T follicular helper cell (primary cell): Measurements from ENCODE around the gene GABBR2.
"Not testable (repeated sequence)": the region's sequence is repeated elsewhere in the genome, so short reads cannot be mapped to it uniquely, and the experiment has no call there.

Source experiments
- DNase-seq: peaks from one replicate; pipeline ENCODE4 v3.0.0-alpha.2; 2020; ENCODE audit warnings: low read depth

GABBR2 gene

DNA sequence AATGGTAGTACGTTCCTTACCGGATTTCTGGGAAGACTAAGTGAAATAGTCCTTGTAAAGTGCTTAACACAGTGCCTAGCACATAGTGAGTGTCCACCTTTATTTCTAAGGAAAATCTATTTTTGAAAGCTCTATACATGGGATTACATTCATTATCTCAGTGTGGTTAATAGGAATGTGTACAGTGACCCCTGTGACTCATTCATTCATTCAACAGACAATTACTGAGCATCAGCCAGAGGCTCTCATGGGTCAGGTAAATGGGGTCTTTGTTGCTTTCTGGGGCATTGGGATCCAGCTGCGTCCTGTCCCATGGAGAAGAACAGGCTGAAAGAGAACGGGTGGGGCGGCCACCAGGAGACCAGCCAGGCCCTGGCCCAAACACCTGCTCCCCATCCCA lies 227.1 kb downstream of the GABBR2 start:
- DNase-seq, result no peak

DNA sequence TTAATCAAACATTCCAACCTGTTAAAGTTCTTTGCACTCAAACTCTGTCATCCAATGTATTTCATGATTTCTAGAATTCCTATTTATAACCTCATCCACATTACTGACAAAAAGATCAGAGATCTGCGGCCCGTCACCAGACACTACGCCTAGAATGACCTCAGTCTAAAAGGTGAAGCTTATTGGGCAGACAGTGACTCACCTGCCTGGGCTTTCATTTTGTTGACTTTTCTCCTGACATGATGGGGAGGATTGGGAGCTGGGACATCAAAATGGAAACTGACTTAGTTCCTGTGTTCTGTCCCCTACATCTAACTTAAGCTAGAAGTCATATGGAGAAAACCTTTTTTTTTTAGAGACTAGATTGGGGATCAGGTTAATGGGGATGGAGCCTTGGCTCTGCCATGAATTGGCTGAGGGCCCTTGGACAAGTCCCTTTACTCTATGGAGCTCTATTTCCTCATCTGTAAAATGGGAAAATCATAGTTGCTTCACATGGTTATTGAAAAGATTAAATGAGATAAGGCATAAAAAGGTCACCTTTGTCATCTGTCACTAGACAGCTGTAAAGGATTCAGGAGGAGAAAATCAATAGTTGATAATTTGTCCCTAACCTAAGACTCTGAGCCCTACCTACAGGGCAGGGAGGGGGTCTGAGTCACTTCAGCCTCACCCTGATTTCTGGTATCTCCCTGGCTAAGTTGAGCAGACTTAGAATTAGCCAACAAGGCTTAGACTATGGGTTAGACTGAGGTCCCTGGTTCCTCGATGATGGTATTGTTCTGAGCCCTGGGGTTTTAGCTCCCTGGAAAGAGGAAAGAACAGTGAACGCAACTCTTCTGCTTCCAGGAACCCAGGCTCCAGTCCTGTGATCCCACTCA lies 228.5 kb downstream of the GABBR2 start:
- DNase-seq, result no peak

DNA sequence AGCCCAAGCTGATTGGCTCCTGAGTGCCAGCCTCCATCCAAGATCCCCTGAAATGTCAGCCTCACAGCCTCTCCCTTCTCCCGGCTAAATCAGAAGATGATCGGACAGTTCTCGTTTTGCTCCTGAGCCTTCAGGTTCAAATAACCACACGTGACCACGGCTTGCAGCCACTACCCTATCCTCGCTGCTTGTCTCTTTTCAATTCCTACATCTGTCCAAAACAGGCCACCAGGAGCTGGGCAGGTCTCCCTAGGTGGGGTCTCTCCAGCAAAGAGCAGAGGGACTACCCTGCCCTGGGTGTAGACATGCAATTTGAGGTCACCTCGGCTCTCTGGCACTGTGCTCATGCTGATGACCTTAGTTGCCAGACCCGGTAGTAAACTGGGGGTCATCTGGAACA lies 229.3 kb downstream of the GABBR2 start:
- DNase-seq, result no peak

DNA sequence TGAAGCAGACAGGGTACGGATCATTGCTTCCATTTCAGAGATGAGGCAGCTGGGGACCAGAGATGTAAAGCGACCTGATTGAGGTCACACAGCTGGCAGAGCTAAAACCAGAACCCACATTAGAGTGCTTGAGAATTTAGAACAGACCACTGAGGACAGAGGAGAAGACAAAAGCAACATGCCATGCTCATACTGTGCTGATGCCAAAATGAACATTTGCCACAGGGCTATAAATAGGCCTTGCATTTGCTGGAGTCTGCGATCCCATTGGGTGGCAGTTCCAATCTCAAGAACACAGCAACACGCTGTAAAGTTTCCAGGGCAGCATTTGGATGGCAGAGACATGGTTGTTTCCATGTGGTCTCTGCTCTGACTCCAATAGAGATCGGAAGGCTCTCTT lies 230.9 kb downstream of the GABBR2 start:
- no peak for DNase-seq

DNA sequence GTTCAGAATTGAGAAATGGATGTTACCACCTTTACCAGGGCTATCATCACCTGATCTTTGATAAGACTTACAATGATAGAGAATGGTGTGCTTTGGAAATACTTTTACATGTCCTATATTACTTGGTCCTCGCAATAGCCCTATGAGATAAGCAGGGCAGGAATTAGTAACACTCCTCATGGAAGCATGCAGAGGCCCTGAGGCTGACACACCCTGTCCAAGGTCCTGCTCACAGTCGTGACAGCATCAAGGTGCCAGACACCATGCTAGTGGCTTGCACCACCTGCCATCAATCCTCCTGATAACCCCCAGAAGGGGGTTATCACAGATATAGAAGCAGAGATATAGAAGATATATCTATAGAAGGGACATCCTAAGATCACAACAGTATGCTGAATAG lies 236.5 kb downstream of the GABBR2 start:
- no peak for DNase-seq

DNA sequence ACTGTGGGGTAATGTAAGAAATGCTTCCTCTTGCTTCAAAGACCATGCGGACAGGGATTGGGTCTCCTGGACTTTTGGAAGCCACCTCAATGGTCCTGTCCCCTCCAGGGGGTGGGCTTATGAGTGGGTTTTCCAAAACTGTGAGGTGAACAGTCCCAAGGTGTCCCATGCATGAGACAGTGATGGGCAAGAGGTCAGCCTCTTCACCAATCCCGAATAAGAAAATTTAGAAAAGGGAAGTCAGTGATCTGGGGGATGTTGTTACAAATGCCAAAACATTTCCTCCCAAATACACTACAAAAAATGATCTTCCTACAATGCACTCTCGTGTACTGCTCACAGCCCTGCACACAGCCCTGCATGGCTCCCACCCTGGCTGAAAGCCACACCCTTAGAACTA lies 237.6 kb downstream of the GABBR2 start:
- no peak for DNase-seq

DNA sequence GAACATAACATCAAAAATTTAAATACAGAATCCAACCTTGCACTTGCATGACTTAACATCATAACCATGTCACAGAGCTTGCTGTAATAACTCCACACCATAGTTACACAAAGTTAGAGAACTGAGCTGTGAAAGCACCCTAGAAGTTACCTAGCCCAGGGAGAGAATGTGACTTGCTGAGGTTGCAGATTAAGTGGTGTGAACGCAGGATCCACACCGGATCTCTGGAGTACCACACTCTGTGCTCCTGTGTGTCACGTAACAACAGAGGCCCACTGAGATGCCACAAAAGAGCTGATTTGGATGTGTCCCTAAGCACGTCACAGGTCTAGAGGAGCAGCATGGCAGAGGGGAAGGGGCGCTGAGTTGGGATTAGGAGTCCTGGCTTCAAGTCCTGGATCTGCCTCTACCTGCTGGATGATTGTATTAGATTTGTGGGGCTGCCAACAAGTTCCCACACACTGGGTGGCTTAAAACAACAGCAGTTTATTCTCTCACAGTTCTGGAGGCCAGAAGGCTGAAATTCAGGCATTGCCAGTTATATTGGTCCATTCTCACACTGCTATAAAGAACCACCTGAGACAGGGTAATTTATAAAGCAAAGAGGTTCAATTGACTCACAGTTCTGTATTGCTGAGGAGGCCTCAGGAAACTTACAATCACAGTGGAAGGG lies 240.0 kb downstream of the GABBR2 start:
- no peak for DNase-seq

DNA sequence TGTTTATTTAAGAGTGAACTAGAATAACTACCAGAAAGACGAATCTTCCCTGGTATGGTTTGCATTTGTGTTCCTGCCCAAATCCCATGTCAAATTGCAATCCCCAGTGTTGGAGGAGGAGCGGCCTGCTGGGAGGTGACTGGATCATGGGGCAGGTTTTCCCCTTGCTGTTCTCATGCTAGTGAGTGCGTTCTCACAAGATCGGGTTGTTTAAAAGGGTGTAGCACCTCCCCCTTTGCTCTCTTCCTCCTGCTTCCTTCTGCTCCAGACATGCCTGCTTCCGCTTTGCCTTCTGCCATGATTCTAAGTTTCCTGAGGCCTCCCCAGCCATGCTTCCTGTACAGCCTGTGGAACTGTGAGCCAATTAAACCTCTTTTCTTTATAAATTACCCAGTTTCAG lies 242.9 kb downstream of the GABBR2 start:
- no peak for DNase-seq

DNA sequence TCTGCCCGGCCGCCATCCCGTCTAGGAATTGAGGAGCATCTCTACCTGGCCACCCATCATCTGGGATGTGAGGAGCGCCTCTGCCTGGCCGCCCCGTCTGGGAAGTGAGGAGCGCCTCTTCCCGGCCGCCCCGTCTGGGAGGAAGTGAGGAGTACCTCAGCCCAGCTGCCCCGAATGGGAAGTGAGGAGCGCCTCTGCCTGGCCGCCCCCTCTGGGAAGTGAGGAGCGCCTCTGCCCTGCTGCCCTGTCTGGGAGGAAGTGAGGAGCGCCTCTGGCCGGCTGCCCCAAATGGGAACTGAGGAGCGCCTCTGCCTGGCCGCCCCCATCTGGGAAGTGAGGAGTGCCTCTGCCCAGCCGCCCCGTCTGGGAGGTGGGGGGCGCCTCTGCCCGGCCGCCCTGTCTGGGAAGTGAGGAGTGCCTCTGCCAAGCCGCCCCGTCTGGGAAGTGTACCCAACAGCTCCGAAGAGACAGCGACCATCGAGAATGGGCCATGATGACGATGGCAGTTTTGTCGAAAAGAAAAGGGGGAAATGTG lies 244.5 kb downstream of the GABBR2 start:
- DNase-seq, result not testable (repeated sequence)

DNA sequence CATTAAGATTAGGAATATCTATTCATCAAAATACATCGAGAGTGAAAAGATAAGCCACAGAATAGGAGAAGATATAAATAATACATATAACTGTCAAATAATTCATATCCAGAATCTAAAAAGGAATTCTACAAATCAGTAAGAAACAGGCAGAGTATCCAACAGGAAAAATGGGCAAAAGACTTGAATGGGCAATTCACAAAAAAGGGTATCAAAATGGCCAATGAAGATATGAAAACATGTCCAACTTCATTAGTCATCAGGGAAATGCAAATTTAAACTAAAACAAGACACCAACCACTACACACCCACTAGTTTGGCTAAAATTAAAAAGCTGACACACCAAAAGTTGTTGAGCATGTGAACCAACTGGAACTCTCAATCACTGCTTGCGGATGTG lies 246.4 kb downstream of the GABBR2 start:
- no peak for DNase-seq

DNA sequence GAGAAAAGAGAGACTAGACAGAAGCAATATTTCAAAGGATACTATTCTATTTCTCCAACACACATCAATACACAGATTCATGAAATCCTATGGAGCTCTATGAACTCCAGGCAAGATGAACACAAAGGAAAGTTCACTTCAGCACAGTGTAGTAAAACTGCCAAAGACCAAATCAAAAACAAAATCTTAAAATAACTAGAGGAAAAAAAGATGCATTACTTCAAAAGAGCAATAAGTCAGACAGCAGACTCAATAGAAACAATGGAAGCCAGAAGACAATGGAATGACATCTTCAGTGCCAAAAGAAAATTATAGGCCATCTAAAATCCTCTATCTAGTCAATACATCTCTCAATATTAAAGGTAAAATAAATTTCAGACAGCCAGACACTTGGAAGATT lies 248.0 kb downstream of the GABBR2 start:
- DNase-seq, result no peak

DNA sequence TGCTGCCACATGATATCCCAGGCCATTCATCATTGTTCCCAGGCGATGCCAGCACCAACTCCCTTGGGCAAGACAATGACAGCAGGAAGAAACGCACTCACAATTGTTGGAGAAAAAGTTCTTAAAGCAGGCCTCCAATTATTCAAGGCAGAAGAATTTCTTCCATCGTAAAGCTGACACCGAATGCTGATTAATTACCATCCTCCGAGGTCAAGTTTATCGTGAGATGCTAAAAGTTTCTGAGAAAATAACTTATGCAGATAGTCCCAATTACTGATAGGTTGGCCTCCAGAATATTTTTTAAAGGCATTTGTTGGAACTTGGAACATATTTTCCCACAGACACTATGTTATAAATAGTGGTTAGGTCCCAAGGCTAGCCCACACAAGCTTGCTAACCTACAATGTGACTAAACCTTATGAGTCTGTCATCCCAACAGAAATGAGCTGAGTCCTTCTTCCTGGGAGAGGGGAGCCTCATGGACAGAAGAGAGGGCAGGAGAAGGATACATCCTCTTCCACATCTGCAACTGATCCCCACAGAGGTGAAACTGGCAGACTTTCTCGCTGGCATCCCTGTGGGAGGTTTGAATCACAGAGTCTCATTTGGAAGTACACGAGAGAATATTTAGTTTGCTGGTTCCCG lies 250.9 kb downstream of the GABBR2 start:
- no peak for DNase-seq

DNA sequence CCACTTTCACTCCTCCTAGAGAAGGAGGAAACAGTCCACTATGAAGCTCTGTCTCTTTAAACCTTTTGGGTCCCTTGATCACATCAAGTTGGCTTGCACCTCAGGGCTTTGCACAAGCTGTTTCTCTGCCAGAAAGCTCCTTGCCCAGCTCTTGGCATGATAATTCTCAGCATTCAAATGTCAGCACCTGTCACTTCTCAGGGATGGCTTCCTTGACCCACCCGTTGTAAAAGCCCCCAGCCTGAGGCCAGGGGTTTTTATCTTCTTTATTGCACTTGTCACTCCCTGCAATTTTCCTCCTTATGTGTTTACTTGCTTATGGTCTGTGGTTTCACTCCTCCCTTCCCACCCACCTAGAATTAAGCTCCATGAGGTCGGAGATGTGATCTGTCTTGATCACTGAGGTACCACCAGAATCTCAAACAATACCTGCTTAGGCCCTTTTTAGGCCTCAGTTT lies 252.6 kb downstream of the GABBR2 start:
- no peak for DNase-seq

DNA sequence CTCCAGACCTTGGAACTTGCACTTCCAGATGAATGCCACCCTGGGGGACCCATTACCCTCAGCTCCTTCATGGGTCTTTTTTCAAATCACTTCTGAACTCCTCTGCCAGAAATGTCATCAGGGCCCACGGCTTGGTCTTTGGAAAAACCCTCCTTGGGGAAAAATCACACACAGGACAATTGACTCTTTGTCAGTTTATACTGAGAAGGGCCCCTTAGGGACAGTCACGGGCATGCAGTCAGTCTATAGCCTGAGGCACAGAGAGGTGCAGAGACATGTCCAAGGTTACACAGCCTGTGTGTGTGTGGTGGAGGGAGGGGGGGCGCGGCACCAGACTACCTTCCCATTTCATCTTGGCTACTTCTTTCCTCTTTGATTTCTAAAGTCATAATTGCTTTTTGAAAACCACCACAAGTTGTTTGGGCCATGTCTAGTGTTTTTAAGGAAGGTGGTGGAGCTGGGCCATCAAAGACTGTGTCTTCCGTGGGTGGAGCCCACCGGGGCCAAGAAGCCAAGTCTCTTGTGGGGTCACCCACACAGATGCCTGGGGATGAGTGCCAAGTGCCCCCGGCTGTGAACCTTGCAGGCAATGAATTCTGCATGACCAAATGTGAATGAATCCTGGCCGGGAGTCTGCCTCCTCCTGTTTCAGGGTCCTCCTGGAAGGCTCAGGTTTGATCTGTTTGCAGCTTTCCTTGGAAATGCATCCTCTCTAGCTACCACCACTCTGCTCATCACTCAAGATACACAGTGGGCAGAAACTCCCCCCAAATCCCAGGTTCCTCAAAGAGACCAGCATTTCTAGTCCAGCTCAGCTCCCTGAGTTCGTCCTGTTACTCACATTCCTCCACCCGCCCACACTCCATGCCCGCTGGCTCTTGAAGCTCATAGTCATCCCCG lies 253.2 kb downstream of the GABBR2 start:
- no peak for DNase-seq

DNA sequence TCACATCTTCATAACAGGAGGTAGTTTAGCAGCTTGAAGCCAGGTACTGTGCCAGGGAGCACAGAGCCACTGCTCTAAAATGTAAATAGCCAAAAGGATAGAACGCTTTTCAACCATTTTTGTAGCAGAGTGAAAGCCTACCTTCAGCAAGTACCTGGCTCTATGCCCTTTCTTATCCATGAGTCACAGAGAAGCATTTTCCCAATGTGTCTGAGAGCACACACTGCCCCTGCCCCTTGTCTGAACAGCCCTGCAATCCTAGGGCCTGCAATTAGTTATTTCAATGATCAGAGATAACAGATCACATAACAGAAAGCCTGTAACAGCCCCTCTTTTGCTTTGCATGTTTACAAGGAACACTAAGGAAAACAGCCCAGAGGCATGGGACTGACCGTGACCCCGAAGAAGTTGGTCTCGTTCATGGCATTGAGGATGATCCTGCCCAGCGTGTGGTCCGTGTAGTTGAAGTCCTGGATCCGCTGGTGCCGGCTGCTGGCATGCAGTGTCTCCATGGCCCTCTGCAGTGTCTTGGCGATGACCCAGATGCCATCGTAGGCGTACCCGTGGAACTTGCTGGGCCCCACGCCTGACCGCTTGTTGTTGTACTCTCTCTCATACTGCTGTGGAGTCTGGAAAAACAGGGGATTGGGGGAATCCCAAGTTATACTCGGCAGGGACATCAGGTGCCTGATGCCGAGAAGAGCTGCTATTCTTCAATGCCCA lies 255.0 kb downstream of the GABBR2 start:
- no peak for DNase-seq

DNA sequence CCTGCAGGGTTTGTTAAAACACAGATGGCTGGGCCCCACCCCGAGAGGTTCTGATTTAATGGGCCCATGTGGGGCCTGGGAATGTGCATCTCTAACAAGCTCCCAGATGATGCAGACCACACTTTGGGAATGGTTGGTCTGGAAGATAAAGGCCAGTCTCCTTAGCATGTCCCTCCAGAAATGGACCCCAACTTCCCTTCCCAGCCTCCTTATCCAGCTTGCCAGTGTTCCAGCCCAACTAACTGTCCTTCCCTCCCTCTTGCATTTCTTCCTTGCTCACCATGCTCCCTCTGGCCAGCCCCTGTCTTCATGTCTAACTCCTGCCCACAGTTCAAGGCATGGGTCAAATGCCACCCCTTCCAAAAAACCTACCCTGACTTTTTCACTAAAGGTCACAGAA lies 257.2 kb downstream of the GABBR2 start:
- DNase-seq, result no peak

DNA sequence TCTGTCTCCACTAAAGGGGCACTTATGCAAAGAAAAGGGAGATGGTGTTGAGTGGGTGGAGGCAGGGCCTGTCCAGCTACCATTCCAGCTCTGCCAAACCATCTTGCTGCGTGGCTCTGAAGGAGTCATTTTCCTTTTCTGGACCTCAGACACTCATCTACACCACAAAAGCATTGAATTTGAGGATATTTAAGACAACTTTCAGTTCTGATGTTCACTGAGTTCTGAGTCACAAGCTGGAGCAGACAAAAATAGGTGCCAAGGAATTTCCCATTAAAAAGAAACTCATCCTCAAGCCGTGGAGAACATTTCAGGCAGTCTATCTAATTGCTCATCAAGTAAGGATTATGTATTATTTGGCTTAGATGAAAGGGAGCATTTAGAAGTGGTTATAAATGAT lies 258.2 kb downstream of the GABBR2 start:
- DNase-seq, result no peak

DNA sequence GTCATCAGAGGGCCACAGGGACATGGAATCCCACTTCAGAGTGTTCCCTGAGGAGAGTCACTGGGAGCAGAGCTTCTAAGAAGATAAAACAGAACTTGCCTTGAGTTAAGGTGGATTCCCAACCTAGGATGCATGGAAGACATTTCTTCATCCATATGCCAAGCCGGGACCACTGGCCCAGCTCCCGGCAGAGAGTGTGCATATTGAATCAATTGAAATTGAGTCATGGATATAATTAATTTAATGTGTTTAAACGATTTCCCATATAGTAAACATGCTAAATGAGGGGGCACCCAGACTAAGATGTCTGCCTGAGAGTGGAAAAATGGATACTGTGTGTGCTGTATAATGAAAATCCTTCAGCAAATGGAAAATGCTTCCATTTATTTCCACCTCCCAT lies 258.9 kb downstream of the GABBR2 start:
- DNase-seq, result no peak

DNA sequence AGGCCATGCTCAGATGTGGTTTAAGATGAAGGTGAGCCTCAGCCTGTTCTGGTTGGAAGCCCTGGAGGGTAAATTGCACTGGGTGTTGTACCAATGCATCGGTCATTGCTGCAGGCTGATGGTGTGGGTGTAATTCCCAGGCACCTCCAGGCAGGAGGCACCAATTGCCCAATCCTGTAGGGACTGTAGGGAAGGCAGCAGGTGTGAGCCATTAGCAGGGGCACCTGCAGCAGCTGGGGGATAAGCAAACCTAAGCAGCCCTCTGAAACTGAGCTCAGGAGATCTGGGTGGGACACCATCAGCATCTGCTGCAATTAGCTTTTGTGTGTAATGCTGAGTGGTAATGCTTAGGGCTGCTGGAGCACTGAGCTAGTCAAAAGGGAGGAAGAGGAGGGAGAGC lies 263.2 kb downstream of the GABBR2 start:
- DNase-seq, result no peak

DNA sequence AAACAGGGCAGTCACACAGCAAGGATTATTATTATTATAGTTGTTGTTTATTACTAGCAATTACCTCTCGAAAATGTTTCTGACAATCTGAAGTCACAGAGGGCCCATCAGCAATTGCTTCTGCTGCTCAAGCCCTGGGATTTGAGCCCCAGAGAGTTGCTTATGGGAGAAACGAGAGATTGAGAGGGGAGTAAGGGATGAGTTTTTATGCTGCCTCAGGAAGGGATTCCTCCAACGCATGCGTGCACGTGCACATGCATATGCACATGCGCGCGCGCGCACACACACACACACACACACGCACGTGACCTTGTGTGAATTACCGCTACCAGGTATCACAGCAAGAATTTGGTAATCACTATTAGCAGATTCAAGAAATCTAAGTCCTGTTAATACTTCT lies 264.1 kb downstream of the GABBR2 start:
- DNase-seq, result no peak

DNA sequence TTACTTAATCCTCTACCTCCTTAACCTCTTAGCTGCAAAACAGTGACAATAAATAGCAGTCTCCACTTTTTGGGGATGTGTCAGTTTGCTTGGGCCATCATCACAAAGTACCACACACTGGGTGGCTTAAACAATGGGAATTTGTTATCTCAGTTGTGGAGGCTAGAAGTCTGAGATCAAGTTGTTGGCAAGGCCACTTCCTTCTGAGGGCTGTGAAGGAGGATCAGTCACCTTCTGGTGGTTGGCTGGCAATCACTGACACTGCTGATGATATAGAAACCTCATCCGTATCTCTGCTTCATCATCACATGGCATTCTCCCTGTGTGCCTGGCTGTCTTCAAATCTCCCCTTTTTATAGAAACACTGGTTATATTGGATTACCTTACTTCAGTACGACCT lies 266.2 kb downstream of the GABBR2 start:
- no peak for DNase-seq
